ENCODE data around the gene ZSCAN23. TPM values are rescaled to one million over a fixed set of nuclear protein-coding genes. Genes with fewer than 3 reads are reported as not detected.

The ZSCAN23 gene
- total RNA-seq, 4 donors from 2014 or later: 0.35 to 1.1 (median 0.84) TPM

DNA sequence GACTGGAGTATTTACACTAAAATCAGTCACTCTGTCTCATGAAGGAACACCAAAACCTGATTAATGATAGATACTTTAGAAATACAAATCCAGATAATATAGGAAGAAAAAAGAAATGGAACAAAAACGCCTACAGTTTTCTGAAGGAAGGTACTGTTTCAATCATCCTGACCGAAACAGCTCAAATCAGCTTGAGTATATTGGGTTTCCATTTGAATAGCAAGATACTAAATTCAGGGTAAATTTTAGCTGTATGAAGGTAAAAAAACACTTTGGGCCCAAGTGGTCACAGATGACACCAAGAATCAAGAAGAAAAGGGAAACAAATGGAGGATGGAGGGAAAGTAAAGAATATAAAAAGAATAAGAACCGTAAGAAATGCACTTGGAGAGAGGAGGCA, 6.9 kb downstream of the ZSCAN23 start:
- Histone ChIP-seq H3K9me3 (no peaks in the 10 kb centered on the region), H3K27me3 (no peaks in the 10 kb centered on the region), H3K27ac (no peak overlapping the region), H3K4me1 (no peaks in the 10 kb centered on the region), H3K36me3 (peaks cover 0 to 4% (median 0%) of the 10 kb centered on the region in 3 donors), H3K4me3 (no peak overlapping the region)
- TF ChIP-seq POLR2A (IDR thresholded peaks at IDR 0.05): no peak
- TF ChIP-seq, protein P1, sequence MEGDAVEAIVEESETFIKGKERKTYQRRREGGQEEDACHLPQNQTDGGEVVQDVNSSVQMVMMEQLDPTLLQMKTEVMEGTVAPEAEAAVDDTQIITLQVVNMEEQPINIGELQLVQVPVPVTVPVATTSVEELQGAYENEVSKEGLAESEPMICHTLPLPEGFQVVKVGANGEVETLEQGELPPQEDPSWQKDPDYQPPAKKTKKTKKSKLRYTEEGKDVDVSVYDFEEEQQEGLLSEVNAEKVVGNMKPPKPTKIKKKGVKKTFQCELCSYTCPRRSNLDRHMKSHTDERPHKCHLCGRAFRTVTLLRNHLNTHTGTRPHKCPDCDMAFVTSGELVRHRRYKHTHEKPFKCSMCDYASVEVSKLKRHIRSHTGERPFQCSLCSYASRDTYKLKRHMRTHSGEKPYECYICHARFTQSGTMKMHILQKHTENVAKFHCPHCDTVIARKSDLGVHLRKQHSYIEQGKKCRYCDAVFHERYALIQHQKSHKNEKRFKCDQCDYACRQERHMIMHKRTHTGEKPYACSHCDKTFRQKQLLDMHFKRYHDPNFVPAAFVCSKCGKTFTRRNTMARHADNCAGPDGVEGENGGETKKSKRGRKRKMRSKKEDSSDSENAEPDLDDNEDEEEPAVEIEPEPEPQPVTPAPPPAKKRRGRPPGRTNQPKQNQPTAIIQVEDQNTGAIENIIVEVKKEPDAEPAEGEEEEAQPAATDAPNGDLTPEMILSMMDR (IDR thresholded peaks at IDR 0.05): no peak
- DNase-seq: no peak
- 81 to 93% methylated on average over 3 of the region's 3 CpGs for WGBS, 2 donors
- intact Hi-C loops (cut with DNase I): no loop called here

DNA sequence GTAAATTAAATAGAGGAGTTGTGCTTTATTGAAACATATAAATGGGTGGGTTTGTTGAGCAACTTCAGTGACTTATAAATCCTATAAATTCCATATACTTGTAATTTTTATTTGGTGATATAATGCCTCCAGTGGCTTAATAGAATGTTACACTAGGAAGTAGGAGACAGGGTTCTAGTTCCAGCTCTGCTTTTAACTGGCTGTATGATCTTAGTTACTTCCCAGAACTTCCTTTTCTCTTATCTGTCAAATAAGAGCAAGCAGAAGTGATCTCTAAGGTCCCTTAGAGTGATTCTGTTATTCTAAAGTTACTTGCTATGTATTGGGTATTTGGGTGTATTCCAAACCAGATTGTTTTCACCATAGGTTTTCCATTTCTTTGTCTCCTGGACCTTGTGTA, 10.2 kb downstream of the ZSCAN23 start:
- H3K4me3 ChIP-seq: no peak overlapping the region
- H3K27me3 ChIP-seq: no peaks in the 10 kb centered on the region
- DNase-seq: no peak
- H3K4me1 ChIP-seq: no peaks in the 10 kb centered on the region
- TF ChIP-seq, protein P1 (IDR thresholded peaks at IDR 0.05): no peak
- TF ChIP-seq POLR2A (IDR thresholded peaks at IDR 0.05): no peak
- peaks cover 0 to 4% (median 0%) of the 10 kb centered on the region in 3 donors for H3K36me3 ChIP-seq
- H3K27ac ChIP-seq: no peak overlapping the region
- intact Hi-C loops (cut with DNase I): no loop called here
- H3K9me3 ChIP-seq: no peaks in the 10 kb centered on the region

DNA sequence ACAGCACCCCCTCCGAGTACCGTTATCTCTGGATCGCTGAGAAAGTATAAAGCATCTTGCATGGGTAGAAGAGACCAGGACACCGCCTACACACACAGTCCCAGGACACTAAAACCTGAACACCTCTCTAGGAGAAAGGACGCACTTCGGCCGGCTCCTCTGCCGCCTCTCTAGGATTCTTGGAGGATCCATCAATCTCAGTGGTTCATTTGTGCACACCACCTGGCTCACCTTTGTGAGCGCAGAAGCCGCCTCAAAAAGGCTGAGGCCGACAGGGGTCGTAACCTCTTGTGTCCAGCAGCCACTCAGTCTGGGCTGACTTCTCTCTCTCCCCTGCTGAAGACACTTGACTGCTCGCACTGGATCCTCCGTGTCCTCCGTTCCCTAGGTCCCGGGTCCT, 13.5 kb downstream of the ZSCAN23 start:
- no peak for DNase-seq
- TF ChIP-seq, protein P1 (IDR thresholded peaks at IDR 0.05): no peak
- TF ChIP-seq POLR2A (IDR thresholded peaks at IDR 0.05): no peak
- WGBS, 2 donors: 86 to 94% methylated on average over 9 to 16 of the region's 16 CpGs
- intact Hi-C loops (cut with DNase I): no loop called here
- Histone ChIP-seq H3K27me3 (no peaks in the 10 kb centered on the region), H3K4me3 (no peak overlapping the region), H3K9me3 (peaks cover 0 to 4% (median 0%) of the 10 kb centered on the region in 3 donors), H3K36me3 (peaks cover 0 to 4% (median 0%) of the 10 kb centered on the region in 3 donors), H3K4me1 (no peaks in the 10 kb centered on the region), H3K27ac (no peak overlapping the region)

DNA sequence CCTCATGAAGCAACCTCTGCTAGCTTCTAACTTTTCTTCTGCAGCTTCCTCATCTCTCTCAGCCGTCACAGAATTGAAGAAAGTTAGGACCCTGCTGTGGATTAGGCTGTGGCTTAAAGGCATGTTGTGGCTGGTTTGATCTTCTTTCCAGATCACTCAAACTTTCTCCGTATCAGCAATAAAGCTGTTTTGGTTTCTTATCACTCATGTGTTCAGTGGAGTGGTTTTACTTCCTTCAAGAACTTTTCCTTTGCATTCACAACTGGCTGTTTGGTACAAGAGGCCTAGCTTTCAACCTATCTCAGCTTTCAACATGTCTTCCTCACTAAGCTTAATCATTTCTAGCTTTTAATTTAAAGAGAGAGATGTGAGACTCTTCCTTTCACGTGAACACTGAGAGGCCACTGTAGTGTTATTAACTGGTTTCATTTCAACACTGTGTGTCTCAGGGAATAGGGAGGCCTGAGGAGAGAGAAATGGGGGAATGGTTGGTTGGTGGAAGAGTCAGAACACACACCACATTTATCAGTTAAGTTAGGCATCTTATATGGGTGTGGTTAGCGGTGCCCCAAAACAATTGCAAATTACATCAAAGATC, 17.2 kb downstream of the ZSCAN23 start:
- H3K36me3 ChIP-seq: no peaks in the 10 kb centered on the region
- no peak overlapping the region for H3K4me3 ChIP-seq
- no peaks in the 10 kb centered on the region for H3K27me3 ChIP-seq
- peaks cover 0 to 4% (median 0%) of the 10 kb centered on the region in 3 donors for H3K9me3 ChIP-seq
- no peaks in the 10 kb centered on the region for H3K4me1 ChIP-seq
- no peak for DNase-seq
- 72 to 80% methylated on average over 4 of the region's 4 CpGs for WGBS, 2 donors
- no peak for TF ChIP-seq POLR2A (IDR thresholded peaks at IDR 0.05)
- TF ChIP-seq, protein P1 (IDR thresholded peaks at IDR 0.05): no peak
- no peak overlapping the region for H3K27ac ChIP-seq
- intact Hi-C loops (cut with DNase I): no loop called here

DNA sequence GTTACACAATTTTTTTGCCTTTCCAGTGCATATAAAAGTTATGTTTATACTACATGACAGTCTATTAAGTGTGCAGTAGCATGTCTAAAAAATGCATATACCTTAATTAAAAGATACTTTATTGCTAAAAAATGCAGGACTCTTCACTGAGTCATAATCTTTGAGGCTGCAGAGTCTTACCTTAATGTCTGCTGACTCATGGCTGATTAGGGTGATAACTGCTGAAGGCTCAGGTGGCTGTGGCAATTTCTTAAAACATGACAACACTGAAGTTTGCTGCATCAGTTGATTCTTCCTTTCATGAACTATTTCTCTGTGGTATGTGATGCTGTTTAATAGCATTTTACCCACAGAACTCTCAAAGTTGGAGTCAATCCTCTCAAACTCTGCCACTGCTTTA, 19.1 kb downstream of the ZSCAN23 start:
- TF ChIP-seq, protein P1 (IDR thresholded peaks at IDR 0.05): no peak
- TF ChIP-seq POLR2A (IDR thresholded peaks at IDR 0.05): no peak
- Histone ChIP-seq H3K4me1 (no peaks in the 10 kb centered on the region), H3K4me3 (no peak overlapping the region), H3K36me3 (no peaks in the 10 kb centered on the region), H3K27me3 (no peaks in the 10 kb centered on the region), H3K9me3 (peaks cover 0 to 4% (median 0%) of the 10 kb centered on the region in 3 donors), H3K27ac (no peak overlapping the region)
- DNase-seq: no peak
- intact Hi-C loops (cut with DNase I): no loop called here

Measured in esophagus squamous epithelium (tissue), 5 donors.